GM21529 (cell line): Measurements from ENCODE around the gene ULBP3.
"Not testable (repeated sequence)": the region's sequence is repeated elsewhere in the genome, so short reads cannot be mapped to it uniquely, and the experiment has no call there.

Experiments used
- ATAC-seq: cut with Tn5 transposase; IDR thresholded peaks from one replicate; pipeline ENCODE4 v1.9.1; 2021; ENCODE audit not compliant: unreplicated experiment

The ULBP3 gene

DNA sequence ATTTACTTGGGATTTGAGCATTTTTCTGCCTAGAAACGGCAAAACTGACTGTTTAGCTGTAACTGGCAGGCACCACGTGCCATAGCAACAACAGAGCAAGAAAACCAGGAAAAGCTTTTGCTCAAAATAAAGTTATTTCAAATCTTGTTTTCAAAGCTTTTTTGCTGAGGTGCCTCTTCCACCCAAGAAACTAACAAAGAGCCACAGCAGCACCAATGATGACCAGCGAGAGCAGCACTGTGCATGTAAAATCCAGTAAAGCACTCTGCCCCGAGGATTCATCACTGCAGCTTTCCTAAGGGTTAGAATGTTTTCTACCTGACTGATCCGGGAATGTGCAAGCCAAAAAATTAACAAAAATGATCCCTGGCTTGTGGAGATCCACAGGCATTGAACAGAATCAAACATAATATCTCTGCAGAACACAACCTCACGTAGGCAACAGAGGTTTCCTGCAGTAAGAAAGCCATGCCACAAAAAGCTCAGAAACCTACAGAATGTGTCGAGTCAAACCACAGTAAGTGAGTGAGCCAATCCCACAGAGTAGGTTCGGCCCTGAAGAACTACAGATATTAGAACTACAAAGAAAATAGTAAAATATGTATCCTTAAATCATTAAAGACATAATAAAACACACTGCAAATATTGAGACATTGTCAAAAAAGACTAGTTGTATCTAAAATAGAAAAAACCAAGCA, 7.4 kb upstream of the ULBP3 start:
- no peak for ATAC-seq

- ATAC-seq = no peak
Observed at GRCh38 chr6:150075034-150075421, 6.1 kb upstream of the ULBP3 start.

DNA sequence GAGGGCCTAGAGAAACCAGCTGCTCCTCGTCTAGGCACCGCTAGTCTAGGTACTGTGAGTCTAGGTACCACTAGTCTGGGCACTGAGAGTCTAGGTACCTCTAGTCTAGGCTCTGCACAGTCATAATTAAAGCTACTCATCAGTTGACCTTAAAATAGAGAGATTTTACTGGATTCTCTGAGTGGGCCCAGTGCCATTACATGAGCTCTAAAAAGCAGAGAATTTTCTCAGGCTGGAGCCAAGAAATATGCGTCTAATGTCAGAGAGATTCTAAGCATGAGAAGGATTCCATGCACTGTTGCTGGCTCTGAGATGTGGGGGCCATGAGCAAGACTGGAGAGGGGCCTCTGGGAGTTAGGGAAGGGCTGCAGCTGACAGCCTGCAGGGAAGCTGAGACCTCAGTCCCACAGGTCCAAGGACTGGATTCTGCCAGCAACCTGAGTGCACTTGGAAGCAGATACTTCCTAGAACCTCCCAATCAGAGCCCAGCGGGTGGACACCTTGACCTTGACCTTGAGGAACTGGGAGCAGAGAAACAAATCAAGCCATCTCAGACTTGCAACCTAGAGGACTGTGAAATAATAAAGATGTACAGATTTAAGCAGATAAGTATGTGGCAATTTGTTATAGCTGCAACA, 5.6 kb upstream of the ULBP3 start:
- ATAC-seq = not testable (repeated sequence)

DNA sequence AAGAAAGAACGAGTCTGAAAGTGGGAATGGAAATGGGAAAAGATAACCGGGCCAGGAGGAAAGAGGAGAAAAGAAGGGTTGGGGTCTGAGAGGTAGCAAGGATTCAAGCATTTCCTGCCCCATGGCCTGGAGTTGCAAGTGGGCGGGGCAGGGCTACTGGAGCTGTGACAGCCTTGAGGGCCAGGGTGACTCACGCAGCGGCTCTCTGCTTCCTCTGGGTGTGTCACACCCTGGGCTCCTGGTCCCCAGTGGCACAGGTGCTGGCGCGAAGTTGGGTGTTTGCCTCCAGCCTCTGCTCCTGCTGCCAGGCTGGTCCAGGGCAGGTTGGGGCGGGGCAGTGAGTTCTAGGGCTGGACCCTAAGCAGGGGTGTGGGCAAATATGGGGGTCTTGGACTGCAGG, 3.3 kb upstream of the ULBP3 start:
- no peak for ATAC-seq

DNA sequence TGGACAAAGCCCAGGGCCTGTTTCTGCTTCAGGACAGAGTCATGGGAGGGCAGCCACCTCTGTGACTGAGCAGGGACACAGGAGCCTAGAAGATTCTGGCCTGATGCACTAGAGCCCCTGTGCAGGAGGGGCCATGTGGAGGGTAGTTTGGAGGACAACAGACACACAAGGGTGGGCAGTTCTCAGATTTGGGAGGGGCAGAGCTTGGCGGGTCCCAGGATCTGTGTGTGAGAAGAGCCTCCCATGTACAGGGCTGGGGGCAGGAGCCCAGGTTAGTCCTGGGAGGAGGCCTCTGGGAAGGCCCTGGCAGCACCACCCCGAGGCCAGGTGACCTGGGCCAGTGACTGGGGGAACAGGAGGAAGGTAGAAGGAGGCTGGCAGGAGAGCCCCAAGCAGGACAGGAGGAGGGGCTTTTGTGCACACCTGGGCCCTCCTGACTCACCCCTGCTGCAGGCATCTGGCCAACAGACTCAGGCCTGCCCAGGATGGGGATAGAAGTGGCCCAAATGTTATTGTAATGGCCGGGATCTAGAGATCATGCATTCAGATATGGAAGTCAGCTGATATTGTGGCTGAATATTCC, 1.4 kb upstream of the ULBP3 start:
- no peak for ATAC-seq

GRCh38 chr6:150069706-150070105, 785 bp upstream of the ULBP3 start:
- ATAC-seq = no peak

GRCh38 chr6:150068151-150068550, 770 bp downstream of the ULBP3 start:
- no peak for ATAC-seq

DNA sequence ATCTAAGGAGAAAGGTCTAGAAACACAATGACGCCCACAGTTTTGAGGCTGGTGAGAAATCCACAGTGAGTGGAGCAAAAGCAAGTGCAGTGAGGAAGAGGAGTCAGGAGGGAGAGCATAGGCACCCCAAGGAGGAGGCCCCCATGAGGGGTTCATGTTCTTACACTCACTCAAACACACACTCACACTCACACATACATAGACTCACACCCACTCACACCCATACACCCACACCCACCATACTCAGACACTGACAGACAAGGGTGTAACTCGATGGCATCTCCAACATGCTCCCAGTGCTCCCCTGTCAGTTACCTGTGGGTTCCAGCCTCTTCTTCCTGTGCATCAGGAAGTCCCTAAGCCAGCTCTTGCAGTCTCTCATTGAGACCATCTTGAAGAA, 3.8 kb downstream of the ULBP3 start:
- ATAC-seq = no peak

DNA sequence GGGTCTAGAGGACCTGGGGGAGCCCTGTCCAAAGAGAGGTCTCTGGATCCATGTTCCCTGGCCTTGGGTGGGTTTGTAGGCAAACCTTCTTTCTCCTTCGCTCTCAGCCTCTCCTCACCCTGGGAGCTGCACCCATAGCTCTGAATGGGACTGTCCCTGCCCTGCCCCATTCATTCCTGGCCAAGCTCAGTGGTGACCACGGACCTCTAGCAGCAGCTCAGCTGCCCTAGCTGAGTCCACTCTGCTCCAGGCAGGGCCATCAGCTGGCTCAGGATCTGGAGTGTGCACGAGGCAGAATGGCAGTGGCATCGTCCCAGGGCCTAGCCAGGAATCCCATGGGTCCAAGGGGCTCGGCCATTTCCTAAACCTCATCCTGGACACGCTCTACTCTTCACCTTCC, 5.3 kb downstream of the ULBP3 start:
- no peak for ATAC-seq

DNA sequence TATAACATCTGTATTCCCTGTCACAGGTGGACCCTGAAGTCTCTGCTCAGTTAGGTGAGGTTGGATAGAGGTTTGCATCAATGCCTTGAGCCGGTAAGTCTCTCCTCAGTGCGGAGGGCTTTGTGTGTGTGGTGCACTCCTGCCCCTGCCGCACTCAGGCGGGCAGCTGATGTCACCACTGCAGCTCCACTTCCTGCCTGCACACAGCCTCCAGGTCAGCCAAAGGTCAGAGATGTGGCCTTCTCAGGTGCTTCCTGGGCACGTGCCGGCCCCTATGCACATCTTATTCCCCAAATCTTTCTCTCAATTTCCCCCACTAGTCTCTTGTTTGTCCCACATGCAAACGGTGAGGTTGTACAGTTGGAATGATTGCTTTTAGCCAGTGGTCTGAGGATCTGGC, 8.9 kb downstream of the ULBP3 start:
- not testable (repeated sequence) for ATAC-seq

GRCh38 chr6:150058986-150059385, 9.9 kb downstream of the ULBP3 start:
- no peak for ATAC-seq

GRCh38 chr6:150058231-150058792, 10.6 kb downstream of the ULBP3 start:
- no peak for ATAC-seq

- no peak for ATAC-seq
Observed at GRCh38 chr6:150057501-150057951, 11.4 kb downstream of the ULBP3 start.

DNA sequence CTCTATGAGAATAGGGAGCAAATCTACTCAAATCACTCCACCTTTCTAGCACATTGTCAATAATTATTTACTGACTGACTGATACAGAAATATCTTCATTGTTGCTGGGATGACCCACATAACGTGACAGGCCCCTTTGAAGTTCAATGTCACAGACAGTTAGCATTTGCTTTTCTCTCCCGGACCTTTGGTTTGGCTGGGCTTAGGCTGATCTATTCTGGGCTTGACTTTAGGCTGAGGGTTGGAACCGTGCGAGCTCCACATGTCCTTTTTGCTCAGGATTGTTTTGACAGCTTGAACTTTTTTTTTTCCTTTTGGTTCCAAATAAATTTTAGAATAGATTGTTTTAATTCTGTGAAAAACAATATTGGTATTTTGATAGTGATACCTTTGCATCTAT, 12.0 kb downstream of the ULBP3 start:
- ATAC-seq = no peak

- no peak for ATAC-seq
Observed at GRCh38 chr6:150056156-150056555, 12.8 kb downstream of the ULBP3 start.

GRCh38 chr6:150055131-150055530, 13.8 kb downstream of the ULBP3 start:
- no peak for ATAC-seq

- no peak for ATAC-seq
Observed at GRCh38 chr6:150053450-150053849, 15.5 kb downstream of the ULBP3 start.

- no peak for ATAC-seq
Observed at GRCh38 chr6:150050846-150051245, 18.1 kb downstream of the ULBP3 start.

GRCh38 chr6:150048099-150048498, 20.8 kb downstream of the ULBP3 start:
- no peak for ATAC-seq

DNA sequence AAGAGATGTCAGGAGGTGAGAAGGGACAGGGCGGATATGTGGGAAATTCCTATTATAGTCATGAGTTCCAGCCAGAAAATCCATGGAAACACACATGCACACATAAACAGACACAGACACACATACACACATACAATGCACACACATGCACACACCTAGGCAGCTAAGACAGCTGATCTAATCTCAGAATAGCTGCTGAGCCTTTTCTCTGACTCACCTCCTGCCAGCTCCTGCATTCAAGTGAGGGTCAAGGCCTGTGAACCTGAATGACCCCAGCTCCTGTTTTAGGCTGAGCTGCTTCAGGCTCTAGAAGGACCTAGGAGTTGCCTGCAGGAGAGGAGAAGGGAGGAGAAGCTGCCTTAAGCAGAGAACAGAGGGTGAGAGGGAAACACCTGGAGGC, 22.0 kb downstream of the ULBP3 start:
- ATAC-seq = no peak

GRCh38 chr6:150044621-150045145, 24.2 kb downstream of the ULBP3 start:
- no peak for ATAC-seq
